Measurements from ENCODE around the gene PTPRR.
"Not testable (repeated sequence)": the region's sequence is repeated elsewhere in the genome, so short reads cannot be mapped to it uniquely, and the experiment has no call there.

The PTPRR gene

DNA sequence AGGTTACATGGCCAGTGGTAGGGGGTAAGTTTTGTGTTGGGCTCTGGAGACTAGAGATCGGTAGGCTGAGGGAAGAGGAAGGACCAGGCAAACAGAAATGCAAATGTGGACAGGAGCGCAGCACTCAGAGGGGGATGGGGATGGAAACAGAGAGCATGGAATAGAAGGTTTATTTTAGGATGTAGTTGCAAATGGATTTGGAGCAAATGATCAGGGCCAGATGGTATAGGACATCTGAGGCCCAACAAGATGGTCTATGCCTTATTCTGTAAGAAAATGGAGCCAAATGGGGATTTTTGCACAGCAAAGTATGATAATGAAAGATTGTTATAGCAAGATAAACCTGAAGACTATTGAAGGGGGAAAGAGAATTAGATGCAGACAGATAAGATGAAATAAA lies 180.8 kb downstream of the PTPRR start:
- no peak for DNase-seq

DNA sequence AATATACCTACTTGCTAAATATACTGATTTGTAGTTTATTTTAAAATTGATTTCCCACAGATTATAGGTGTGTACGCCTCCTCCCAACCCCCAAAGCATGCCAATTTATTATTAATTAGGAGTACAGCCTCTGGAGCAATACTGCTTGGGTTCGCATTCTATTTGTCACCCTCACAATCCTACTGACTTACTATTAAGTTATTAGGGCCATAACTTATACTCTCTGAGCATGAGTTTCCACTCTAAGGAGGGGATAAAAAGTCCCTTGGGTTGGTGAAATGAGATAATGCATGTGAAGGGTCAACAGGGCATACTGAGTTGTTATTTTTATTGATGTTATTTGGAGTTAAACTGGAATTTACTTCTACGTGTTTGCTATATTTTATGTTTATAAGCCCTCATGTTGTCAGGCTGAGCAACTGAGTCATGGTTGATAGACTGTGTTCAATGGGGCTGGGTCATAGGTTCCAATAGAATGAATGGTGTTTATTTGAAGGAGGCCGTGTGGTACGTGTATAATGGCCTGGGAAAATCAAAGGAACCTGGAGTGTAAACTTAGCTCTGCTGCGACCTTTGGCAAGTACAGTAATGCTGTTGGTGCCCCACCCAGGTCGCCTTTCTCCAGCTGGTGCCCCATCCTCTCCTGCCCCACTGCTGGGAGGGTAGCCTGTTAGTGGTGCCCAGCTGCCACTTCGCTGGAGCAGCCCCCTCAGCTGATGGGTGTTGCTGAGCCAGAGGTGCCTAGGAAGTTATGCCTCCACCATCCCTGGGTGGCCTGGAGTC lies 184.0 kb downstream of the PTPRR start:
- no peak for DNase-seq

DNA sequence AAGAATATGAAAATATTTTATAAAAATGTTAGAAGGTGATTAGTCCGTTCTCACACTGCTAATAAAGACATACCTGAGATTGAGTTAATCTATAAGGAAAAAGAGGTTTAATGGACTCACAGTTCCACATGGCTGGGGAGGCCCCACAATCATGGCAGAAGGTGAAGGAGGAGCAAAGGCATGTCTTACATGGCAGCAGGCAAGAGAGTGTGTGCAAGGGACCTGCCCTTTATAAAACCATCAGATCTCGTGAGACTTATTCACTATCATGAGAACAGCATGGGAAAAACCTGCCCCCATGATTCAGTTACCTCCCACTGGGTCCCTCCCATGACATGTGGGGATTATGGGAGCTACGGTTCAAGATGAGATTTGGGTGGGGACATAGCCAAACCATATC lies 185.3 kb downstream of the PTPRR start:
- not testable (repeated sequence) for DNase-seq

DNA sequence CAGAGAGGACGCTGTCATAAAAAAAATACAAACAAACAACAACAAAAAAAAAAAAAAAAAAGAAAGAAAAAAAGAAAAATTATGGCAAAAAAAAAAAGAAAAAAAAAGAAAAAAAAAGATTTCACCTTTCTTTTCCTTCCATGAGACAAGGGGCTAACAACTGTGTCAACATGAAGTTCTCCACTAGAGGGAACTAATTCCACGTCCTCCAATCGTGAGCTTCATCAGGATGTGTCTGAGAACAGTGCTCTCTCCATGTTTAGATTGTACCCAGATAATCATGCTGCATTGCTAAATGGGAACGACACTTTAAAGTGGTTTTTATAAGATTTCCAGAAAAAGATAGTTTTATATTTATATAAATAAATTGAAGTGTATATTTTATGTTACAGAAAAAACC lies 187.2 kb downstream of the PTPRR start:
- peak; percentile 26 for DNase-seq

DNA sequence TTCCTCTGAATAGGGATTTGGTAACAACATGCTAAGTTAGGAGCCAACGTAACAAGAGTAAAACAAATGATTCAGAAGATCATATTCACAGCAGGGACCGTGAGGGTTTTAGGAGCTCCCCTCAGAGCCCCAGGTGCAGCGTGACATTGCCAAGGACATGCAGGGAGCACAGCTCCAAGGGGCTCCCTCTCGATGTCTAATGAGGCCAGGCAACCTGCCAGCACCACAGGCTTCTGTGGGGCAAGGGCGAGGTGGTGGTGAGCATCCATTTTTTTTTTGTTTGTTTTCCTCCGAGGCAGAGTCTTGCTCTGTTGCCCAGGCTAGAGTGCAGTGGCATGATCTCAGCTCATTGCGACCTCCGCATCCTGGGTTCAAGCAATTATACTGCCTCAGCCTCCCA lies 188.3 kb downstream of the PTPRR start:
- DNase-seq: no peak

DNA sequence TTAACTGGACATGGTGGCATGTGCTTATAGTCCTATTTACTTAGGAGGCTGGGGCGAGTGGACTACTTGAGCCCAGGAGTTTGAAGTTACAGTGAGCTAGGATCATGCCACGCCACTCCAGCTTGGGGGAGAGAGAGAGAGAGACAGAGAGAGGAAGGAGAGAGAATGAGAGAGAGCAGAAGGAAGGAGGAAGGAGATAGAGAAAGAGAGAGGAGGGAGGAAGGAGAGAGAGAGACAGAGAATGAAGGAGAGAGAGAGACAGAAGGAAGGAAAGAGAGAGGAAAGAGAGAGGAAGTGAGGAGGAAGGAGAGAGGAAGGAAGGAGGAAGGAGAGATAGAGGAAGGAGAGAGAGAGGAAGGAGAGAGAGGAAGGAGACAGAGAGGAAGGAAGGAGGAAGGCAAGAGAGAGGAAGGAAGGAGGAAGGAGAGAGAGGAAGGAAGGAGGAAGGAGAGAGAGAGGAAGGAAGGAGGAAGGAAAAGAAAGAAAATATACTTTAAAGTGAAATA lies 189.8 kb downstream of the PTPRR start:
- DNase-seq: no peak

DNA sequence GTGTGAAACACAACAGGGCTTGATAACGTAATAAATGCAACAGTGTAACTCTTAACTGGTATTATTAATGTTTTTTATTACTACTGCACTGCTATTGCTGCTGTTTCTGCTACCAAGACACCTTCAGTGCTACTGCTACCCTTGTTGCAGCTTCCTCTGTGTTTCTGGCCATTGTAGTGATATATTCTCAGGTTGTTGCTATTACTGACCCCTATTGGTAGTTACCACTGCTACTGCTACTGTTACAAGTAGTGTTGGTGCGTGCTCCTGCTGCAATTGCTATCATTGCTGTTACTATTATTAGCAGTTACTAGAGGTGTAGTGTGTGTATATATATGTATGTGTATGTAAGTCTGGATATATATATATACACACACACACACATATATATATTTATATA lies 196.1 kb downstream of the PTPRR start:
- no peak for DNase-seq

DNA sequence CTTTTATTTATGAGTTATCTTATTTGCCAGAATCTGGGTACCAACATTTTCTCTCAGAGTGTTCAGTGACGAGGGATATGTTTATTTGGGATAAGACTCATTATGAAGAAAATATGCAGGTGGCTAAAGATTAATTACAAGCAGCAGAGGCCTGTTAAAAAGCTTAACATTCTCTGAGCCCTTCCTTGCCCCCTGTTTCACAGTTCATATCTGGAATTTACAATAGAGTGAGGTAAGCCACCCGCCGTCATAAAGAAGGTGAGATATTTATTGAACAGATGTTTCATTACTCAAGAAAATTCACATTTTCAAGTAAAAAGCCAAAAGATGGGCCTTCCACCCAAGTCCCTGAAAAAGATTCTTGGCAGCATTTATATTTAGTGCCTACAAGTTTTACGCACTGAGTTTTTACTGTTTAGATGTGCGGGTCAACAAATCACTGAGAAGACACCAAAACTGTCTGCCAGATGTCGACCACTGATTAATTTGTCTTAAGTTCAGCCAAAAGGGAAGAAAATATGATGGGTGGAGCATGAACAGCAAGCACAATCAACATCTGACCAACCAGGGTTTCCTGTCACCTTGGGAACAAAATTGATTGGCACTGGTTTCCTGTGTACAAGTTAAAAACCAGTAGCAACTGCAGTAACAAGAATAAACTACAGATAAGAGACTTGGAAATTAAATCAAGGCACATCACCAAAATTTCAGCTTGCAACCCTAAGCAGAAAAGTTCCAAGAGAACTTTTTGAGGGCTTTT lies 197.8 kb downstream of the PTPRR start:
- no peak for DNase-seq

DNA sequence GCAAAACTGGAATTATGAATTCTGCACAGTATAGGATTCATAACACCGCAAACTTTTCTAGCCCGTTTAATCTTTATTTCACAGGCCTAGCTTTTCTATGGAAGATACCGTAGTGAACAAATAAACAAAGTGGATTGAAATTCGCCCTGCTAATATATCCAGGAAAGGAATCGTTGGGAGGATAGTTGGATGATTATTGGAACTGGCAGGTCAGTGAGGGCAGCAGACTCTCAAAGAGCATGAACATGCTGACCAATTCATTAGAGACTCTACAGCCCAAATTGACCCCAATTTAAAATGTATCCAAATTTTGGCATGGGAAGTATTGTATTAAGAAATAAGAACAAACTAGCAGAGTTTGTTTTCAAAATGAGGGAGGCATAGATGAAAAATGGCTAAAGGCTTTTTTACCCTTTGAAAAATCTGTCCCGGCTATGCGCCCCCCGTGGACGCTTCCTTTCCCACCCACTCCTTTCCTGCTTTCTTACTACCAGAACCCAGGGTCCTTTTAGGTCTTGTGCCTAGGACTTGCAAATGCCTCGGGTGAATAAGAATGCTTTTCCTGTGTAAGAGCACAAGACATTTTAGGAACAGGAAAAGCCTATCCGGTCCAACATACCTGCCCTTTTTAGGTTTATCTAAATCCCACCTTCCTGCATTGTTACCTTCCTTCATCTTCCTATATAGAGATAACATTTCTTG lies 198.7 kb downstream of the PTPRR start:
- DNase-seq: no peak

DNA sequence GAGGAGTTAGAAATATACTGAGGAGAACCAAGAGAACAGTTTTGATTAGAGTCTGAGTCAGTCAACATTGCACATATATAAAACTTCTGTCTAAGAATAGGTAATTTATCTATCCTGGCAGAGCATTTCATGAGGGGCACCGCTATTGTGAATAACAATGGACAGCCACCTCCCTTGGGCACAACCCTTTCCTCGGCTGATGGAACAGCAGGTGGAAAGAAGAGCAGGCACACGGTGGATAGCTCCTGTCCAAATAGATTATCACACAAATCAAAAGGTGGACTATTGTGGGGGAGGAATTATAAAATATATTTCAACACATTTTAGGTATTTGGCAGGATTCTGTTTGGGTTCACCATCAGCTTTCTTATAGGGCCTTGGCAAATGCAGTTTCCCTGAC lies 199.3 kb downstream of the PTPRR start:
- no peak for DNase-seq

DNA sequence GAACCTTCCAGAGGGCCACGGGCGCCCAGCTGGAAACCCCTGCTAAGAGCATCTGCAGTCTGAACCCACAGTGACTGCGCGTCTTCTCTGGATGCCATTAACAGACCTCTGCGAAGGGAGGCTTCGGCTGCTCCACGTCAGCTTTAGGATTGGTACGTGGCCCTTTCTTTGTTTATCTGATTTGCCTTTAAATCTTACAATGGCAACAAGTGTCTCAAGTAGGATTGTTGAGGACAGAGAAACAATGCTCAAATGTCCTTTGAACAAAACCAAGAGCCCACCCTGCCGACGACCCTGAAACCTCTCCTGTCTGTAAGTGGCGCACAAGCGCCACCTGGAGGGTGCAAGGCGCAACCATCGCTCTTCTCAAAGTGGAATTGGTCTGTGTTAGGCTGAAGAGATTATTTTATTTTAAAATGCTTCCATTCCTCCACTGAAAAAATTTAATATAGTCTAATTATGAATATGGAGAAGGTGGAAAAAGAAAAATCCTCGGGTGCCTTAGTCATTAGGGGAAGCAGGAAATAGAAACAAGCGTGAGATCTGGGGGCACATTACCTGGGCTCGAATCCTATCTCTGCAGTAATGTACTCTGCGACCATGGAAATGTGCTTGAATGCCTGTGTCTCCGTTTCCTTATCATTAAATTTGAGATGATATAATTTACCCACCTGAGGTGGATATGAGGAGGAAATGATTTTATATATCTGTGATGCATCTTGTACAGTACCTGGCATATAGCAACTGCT lies 200.7 kb downstream of the PTPRR start:
- peak; percentile 1 for DNase-seq

DNA sequence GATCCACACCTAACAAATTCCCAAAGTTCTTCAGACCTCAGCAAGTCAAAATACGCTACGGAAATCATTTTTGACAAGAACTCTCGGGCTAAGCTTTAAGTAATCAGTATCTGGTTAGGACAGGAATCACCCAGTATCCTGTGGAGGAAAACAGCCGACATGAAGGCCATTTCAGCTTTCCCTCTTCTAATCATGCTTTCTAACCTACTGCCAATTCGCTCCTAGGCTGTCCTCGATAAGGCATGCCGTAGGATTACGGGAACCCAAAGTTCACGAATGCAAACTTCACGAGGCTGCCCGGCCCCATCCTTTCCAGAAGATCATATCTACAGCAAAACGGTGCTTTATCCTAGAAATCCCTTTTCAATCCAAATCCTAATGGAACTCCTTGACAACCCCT lies 201.5 kb downstream of the PTPRR start:
- DNase-seq: no peak

DNA sequence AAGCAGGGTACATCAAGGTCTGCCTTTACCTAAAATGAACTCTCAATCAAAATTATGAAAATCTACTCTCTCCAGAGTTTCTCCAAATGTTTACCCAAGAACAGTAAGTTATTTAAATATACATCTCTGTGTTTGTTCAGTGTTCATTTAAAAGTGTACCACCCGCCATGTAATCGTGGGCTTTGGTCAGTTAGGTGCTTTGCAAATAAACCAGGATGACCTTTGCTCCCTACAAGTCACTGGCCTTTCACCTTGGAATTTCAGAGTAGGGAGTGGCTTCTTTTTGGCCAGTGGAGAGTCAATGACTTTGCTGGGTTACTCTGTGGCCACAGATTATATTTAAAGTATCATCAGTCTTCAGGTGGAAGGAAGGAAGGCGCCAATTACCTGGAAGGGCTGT lies 208.7 kb downstream of the PTPRR start:
- DNase-seq: no peak

DNA sequence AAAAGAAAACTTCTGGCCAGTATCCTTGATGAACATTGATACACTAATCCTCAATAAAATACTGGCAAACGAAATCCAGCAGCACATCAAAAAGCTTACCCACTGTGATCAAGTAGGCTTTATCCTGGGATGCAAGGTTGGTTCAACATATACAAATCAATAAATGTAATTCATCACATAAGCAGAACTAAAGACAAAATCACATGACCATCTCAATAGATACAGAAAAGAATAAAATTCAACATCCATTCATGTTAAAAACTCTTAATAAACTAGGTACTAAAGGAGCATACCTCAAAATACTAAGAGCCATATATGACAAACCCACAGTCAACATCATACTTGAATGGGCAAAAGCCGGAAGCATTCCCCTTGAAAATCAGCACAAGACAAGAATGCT lies 211.5 kb downstream of the PTPRR start:
- no peak for DNase-seq

DNA sequence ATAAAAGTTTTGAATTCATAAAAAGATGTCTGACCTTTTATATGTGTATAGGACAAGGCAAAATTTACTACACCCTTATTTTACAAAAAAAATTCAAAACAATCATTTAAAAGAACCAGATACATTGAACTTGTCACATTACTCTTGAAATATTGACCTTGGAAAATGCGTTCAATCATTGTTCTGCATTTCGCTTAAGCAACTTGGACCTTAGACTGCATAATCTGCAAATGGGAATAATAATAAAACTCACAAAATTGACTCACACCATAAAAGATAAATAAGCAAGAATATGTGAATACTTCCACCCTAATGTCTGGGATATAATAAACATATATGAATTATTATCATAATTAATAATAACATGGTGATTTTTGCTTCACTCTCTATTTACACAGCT lies 213.9 kb downstream of the PTPRR start:
- DNase-seq: no peak

DNA sequence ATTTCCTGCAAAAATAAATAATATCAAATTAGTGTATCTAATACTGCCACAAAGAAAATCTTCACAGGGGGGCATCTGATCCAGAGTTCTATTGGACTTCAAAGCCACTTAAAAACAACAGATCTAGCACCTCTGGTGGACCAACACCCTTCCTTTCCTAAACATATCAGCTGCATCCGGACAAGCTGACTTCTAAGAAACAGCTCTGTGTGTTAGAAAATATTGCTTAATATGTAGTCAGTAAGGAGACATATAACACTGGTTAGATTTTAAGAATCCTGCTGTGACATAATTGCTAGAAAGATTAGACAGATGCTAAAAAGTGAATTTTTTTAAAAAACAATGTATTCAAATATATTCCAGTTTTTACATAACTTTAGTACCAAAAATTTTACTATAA lies 222.2 kb downstream of the PTPRR start:
- no peak for DNase-seq

DNA sequence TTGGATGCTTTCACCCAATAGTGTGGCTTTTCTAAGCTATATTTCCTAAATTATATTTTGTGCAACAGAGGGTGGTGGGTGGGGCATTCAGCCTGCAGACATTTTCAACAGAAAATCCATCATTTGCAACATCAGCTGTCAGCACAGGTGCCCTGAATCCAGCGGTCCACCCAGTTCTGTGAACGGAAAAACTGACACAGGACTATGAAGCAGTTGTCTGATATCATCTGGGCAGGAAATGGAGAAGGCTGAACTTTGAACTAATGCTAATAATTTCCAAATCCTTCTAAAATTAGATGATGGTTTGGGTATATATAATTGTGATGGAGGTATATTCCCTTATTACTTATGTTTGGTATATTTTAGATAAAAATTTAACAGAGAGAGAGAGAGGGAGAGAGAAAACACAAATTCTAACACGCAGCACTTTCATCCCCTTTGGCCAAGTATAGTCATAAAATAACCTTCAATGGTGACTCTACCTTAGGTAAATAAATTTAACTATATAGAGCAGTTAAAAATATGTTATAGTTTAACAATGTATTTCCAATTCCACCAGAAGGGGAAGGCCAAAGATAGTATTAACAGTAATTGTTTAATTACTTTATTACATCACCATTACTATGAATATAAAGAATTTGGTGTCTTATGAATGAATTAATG lies 225.0 kb downstream of the PTPRR start:
- no peak for DNase-seq

DNA sequence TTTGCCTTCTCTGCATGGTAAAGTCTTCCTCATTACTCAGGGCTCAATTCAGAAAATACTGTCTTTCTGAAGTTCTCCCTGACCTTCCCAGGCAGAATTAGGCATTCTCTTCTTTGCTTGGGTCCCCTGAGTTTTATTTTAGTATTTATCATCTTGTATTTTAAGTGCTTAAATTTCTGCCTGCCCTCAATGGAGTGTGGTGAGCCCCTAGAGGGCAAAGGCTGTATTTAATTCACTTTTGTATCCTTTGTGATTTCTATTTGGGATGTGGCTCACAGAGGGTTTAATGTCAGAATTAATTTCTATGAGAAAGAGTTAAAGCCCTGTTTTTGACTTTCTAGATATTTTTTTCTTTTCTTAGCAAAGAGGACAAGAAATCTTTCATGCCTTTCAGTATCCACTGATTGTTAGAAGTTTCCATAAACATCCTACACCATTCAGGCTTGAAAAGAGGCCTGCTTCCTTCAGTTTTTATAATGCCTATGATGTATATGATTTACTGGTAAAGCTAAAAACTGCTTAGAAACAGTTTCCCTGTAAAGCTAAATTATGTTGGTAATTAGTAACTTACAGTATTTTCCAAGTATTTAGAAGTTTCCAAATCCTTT lies 227.8 kb downstream of the PTPRR start:
- DNase-seq: no peak

DNA sequence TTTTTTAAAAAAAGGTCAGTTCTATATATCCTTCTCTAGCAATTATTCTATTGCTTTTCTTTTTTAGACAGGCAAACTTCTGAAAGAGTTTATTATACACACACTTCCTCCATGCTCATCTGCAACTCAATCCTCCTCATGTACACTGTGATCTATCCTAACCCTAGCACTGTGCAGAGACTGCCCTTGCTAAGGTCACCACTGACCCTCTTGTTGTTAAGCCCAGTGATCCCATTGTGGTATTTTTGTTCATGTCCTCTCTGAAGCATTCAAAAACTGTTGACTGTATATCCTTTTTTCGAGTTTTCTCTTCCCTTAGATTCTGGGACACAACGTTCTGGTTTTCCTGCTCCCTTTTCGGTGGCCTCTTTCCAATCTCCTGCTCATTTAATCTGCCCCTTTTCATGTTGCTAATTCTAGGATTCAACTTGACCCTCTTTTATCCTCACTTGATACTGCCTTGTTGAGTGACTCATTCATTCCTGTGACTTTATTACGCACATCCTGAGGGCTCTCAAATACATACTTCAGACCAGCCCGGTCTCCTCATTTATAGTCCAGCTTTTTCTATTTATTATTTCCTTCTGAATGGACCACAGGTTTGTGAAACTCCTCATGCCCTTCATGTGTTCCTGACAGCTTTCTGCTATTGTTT lies 229.4 kb downstream of the PTPRR start:
- DNase-seq: no peak

DNA sequence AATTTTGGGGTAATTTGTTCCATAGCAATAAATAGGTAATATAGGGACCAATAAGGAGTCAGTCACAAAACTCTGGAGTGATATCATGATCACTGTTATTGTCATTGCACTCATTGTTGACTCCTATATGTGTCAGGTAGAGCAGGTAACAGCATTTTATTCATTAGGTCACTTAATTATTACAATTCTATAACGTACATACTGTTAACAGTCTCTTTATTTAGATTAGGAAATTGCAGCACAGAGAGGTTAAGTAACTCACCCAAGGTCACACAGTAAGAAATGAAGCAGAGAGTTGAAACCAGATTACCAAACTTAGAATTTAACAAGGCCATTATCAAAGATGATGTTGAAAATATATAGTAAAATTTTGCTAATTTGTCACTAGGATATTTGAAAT lies 233.6 kb downstream of the PTPRR start:
- DNase-seq: no peak

DNA sequence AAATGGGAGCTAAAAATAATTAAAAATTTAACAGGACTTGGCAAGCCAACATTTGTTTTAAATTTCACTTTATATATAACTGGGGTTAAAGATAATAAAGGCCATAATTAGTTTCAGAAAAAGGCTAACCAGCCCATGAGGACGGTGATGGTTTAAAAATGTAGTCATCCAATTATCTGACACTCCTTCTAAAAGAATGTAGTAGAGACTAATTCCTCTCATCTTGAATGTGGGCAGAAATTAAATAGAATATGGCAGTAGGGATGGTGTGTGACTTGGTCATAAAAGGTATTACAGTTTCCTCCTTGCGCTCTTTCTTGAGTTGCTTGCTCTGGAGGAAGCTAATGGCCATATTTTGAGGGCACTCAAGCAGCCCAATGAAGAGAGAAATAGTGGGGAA lies 234.2 kb downstream of the PTPRR start:
- DNase-seq: no peak

All from NCI-H146 (cell line).